Neural cell (in vitro differentiated cells): Measurements from ENCODE around the gene ERMAP. TPM values are rescaled to one million over a fixed set of nuclear protein-coding genes. Genes with fewer than 3 reads are reported as not detected.

Experiments
- H2AFZ ChIP-seq: fragments of 200-600, 300-800 bp; sonication (generic), shearing (Covaris generic); 2 replicates; pipeline ENCODE4 v1.6.0; 2014; ENCODE audit warnings: low read depth, mild to moderate bottlenecking, antibody characterized with exemption, low read length, moderate library complexity
- H3F3A ChIP-seq: fragments of 200-600 bp; shearing (Covaris generic); 2 replicates; pipeline ENCODE4 v1.6.1; 2016; ENCODE audit warnings: mild to moderate bottlenecking, moderate library complexity, mixed read lengths, antibody characterized with exemption, low read length; ENCODE audit not compliant: insufficient read depth, poor library complexity, severe bottlenecking
- H3K27ac ChIP-seq: fragments of 200-600, 300-800 bp; sonication (generic), shearing (Covaris generic); 2 replicates; pipeline ENCODE4 v1.5.1; 2014; ENCODE audit warnings: mild to moderate bottlenecking, low read length, moderate library complexity
- H3K27me3 ChIP-seq: fragments of 300-800, 200-600 bp; sonication (generic), shearing (Covaris generic); 2 replicates; pipeline ENCODE4 v1.6.0; 2014; ENCODE audit warnings: mild to moderate bottlenecking, low read depth, low read length, moderate library complexity; ENCODE audit not compliant: insufficient read depth
- H3K36me3 ChIP-seq: fragments of 300-800, 200-600 bp; sonication (generic), shearing (Covaris generic); 2 replicates; pipeline ENCODE4 v1.5.1; 2014; ENCODE audit warnings: mild to moderate bottlenecking, antibody characterized with exemption, low read length, moderate library complexity; ENCODE audit not compliant: insufficient read depth
- H3K4me2 ChIP-seq: fragments of 300-800, 200-600 bp; sonication (generic), shearing (Covaris generic); 2 replicates; pipeline ENCODE4 v1.6.0; 2014; ENCODE audit warnings: mild to moderate bottlenecking, low read length
- H3K4me3 ChIP-seq: fragments of 300-800, 200-600 bp; sonication (generic), shearing (Covaris generic); 2 replicates; pipeline ENCODE4 v1.5.1; 2014; ENCODE audit warnings: mild to moderate bottlenecking, low read length, moderate library complexity
- H3K79me2 ChIP-seq: fragments of 200-600 bp; shearing (Covaris generic); replicated peaks from 2 replicates; pipeline ENCODE4 v1.6.0; 2014; ENCODE audit warnings: mild to moderate bottlenecking, low read length, moderate library complexity; ENCODE audit not compliant: insufficient read depth
- H3K9ac ChIP-seq: fragments of 300-800, 200-600 bp; sonication (generic), shearing (Covaris generic); 2 replicates; pipeline ENCODE4 v1.6.1; 2016; ENCODE audit warnings: mild to moderate bottlenecking, low read length, mixed read lengths
- H3K9me2 ChIP-seq: fragments of 200-600 bp; shearing (Covaris generic); 2 replicates; pipeline ENCODE4 v1.6.1; 2016; ENCODE audit warnings: mild to moderate bottlenecking, low read length, mixed read lengths; ENCODE audit not compliant: insufficient read depth
- H3K9me3 ChIP-seq: fragments of 200-600, 300-800 bp; sonication (generic), shearing (Covaris generic); 2 replicates; pipeline ENCODE4 v1.6.1; 2016; ENCODE audit warnings: mild to moderate bottlenecking, mixed run types, low read length, moderate library complexity, mixed read lengths
- H4K20me1 ChIP-seq: fragments of 200-600 bp; shearing (Covaris generic); 2 replicates; pipeline ENCODE4 v1.6.1; 2016; ENCODE audit warnings: mild to moderate bottlenecking, mixed run types; ENCODE audit not compliant: insufficient read depth
- CTCF ChIP-seq: fragments of 450-650 bp; IDR thresholded peaks from 2 replicates; pipeline ENCODE4 v1.5.1; 2014; ENCODE audit warnings: antibody characterized with exemption, mild to moderate bottlenecking, moderate library complexity; ENCODE audit not compliant: poor library complexity, severe bottlenecking
- EP300 ChIP-seq: fragments of 450-650 bp; conservative IDR thresholded peaks from 2 replicates; pipeline ENCODE4 v1.6.1; 2014; ENCODE audit warnings: antibody characterized with exemption, mild to moderate bottlenecking, moderate library complexity; ENCODE audit not compliant: poor library complexity, severe bottlenecking
- EZH2 ChIP-seq: fragments of 200-600, 300-800 bp; shearing (Covaris generic), sonication (generic); IDR thresholded peaks from 2 replicates; pipeline ENCODE4 v1.6.1; 2014; ENCODE audit warnings: antibody characterized with exemption, low read length, borderline replicate concordance, mild to moderate bottlenecking; ENCODE audit not compliant: insufficient read depth, poor library complexity, severe bottlenecking
- MXI1 ChIP-seq: fragments of 450-650 bp; conservative IDR thresholded peaks from 2 replicates; pipeline ENCODE4 v1.6.1; 2014; ENCODE audit warnings: antibody characterized with exemption, mild to moderate bottlenecking; ENCODE audit not compliant: poor library complexity, severe bottlenecking
- POLR2AphosphoS5 ChIP-seq: IDR thresholded peaks from 2 replicates; pipeline ENCODE4 v1.6.1; 2012
- RAD21 ChIP-seq: fragments of 450-650 bp; conservative IDR thresholded peaks from 2 replicates; pipeline ENCODE4 v1.6.1; 2014; ENCODE audit warnings: antibody characterized with exemption, mild to moderate bottlenecking, moderate library complexity
- REST ChIP-seq: IDR thresholded peaks from 2 replicates; pipeline ENCODE4 v1.6.1; 2012; ENCODE audit warnings: borderline replicate concordance
- SMC3 ChIP-seq: fragments of 450-650 bp; conservative IDR thresholded peaks from 2 replicates; pipeline ENCODE4 v1.6.1; 2014; ENCODE audit warnings: antibody characterized with exemption, mild to moderate bottlenecking, moderate library complexity; ENCODE audit not compliant: poor library complexity
- TAF1 ChIP-seq: IDR thresholded peaks from 2 replicates; pipeline ENCODE4 v1.6.1; 2012; ENCODE audit warnings: low read depth
- polyA plus RNA-seq: library from polyadenylated mRNA; depleted of rRNA; stranded (reverse); fragments of >200 nt; gene quantifications from 2 replicates; pipeline ENCODE4 v1.2.3, GENCODE V29; 2014

The ERMAP gene
- polyA plus RNA-seq, 1 donor from 2014 or later, result 10.6 TPM

DNA sequence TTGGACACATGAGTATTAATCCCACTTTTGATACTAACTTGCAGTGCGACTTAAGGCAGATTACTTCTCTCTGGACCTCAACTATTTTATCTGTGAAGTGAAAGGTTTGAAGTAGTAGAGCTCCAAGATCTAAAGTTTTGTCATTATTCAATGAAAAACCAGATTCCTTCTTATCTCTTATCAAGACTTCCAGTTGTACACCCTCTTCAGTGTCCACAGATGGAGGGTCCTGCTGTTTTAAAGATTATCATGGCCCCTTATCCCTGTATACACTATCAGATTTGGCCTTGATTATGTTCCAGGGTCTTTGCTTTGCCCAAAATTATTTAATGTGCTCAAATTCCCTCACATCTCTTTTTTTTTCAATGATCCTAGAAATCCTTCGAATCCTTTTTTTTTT is 48.8 kb upstream of the ERMAP start:
- Histone ChIP-seq H3K27ac (no peak overlapping the region), H3K4me2 (peak overlapping the region; percentile 90), H3K9me3 (no peaks in the 10 kb centered on the region), H3K9me2 (no peaks in the 10 kb centered on the region), H2AFZ (no peak overlapping the region), H4K20me1 (no peaks in the 10 kb centered on the region), H3F3A (no peaks in the 10 kb centered on the region), H3K79me2 (peaks cover 76% of the 10 kb centered on the region), H3K9ac (peak overlapping the region; percentile 96), H3K27me3 (no peaks in the 10 kb centered on the region), H3K4me3 (peak overlapping the region; percentile 98), H3K36me3 (no peaks in the 10 kb centered on the region)
- TF ChIP-seq TAF1 (no peak), EP300 (no peak), MXI1 (no peak), RAD21 (no peak), SMC3 (no peak)

GRCh38 chr1:42769811-42770210 is 47.1 kb upstream of the ERMAP start:
- Histone ChIP-seq H3K9me2 (no peaks in the 10 kb centered on the region), H4K20me1 (no peaks in the 10 kb centered on the region), H3K27me3 (no peaks in the 10 kb centered on the region), H3K4me2 (no peak overlapping the region), H3F3A (no peaks in the 10 kb centered on the region), H3K9ac (no peak overlapping the region), H3K9me3 (no peaks in the 10 kb centered on the region), H2AFZ (no peak overlapping the region), H3K27ac (no peak overlapping the region), H3K4me3 (peak overlapping the region; percentile 29), H3K79me2 (peaks cover 60% of the 10 kb centered on the region), H3K36me3 (peaks cover 5% of the 10 kb centered on the region)
- TF ChIP-seq SMC3 (no peak), POLR2AphosphoS5 (no peak), EP300 (no peak), REST (no peak), MXI1 (no peak), TAF1 (no peak), RAD21 (no peak), CTCF (no peak), EZH2 (no peak)

DNA sequence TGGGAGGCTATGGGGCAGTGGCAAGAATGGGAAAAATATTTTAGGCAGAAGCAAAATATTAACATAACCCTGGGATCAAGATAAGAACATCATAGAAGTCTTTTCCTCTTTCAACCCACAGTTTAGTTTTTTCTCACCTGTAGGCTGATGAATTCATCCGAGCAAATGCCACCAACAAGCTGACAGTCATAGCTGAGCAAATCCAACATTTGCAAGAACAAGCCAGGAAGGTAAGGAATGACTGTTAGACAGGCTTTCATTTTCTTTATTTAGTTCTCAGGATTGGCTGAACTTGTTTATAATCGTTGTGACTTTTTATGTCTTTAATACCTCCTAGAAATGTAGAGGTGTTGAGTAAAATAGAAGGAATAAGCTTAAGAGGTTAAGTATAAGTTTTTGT is 43.5 kb upstream of the ERMAP start:
- Histone ChIP-seq H3K9me2 (no peaks in the 10 kb centered on the region), H2AFZ (no peak overlapping the region), H3K4me3 (no peak overlapping the region), H3K4me2 (no peak overlapping the region), H3K9me3 (no peaks in the 10 kb centered on the region), H3K36me3 (peaks cover 15% of the 10 kb centered on the region), H4K20me1 (no peaks in the 10 kb centered on the region), H3K27ac (no peak overlapping the region), H3K27me3 (no peaks in the 10 kb centered on the region), H3K79me2 (peaks cover 34% of the 10 kb centered on the region), H3F3A (no peaks in the 10 kb centered on the region), H3K9ac (no peak overlapping the region)
- TF ChIP-seq SMC3 (no peak), MXI1 (no peak), CTCF (no peak), REST (no peak), TAF1 (no peak), EP300 (no peak), EZH2 (no peak), POLR2AphosphoS5 (no peak), RAD21 (no peak)
